Astrocyte (in vitro differentiated cells and primary cell): Measurements from ENCODE around the gene TMEM178B. TPM values are rescaled to one million over a fixed set of nuclear protein-coding genes. Genes with fewer than 3 reads are reported as not detected.

ENCODE experiments used
- DNase-seq: peaks from one replicate; pipeline ENCODE4 v3.0.0-alpha.2; 2010; ENCODE audit warnings: low read depth
- FAIRE-seq: peaks from 2 replicates; lab custom pipeline; 2011; peaks lifted over from hg19 to GRCh38; lab: Jason Lieb, UNC
- H2AFZ ChIP-seq: 2 replicates; pipeline ENCODE4 v1.6.0; 2012; ENCODE audit warnings: low read depth, low read length, inconsistent platforms
- H3K27ac ChIP-seq: 2 replicates; pipeline ENCODE4 v1.5.1; 2011; ENCODE audit warnings: low read depth, low read length, inconsistent platforms
- H3K27me3 ChIP-seq: 2 replicates; pipeline ENCODE4 v1.6.0; 2011; ENCODE audit warnings: low read length, inconsistent platforms; ENCODE audit not compliant: insufficient read depth
- H3K36me3 ChIP-seq: 2 replicates; pipeline ENCODE4 v1.5.1; 2011; ENCODE audit warnings: low read length, inconsistent platforms; ENCODE audit not compliant: insufficient read depth
- H3K4me1 ChIP-seq: 2 replicates; pipeline ENCODE4 v1.5.1; 2011; ENCODE audit warnings: low read length, inconsistent platforms; ENCODE audit not compliant: insufficient read depth
- H3K4me2 ChIP-seq: 2 replicates; pipeline ENCODE4 v1.6.0; 2012; ENCODE audit warnings: low read length, inconsistent platforms
- H3K4me3 ChIP-seq: 2 replicates; pipeline ENCODE4 v1.5.1; 2011; ENCODE audit warnings: low read depth, mild to moderate bottlenecking, low read length, inconsistent platforms; ENCODE audit not compliant: insufficient read depth
- H3K79me2 ChIP-seq: 2 replicates; pipeline ENCODE4 v1.6.0; 2012; ENCODE audit warnings: mild to moderate bottlenecking, low read length, inconsistent platforms; ENCODE audit not compliant: insufficient read depth
- H3K9ac ChIP-seq: 2 replicates; pipeline ENCODE4 v1.6.0; 2012; ENCODE audit warnings: mild to moderate bottlenecking, low read length, inconsistent platforms
- H3K9me3 ChIP-seq: 2 replicates; pipeline ENCODE4 v1.5.1; 2012; ENCODE audit warnings: low read depth, mild to moderate bottlenecking, low read length, inconsistent platforms; ENCODE audit not compliant: insufficient read depth
- H4K20me1 ChIP-seq: 2 replicates; pipeline ENCODE4 v1.6.0; 2012; ENCODE audit warnings: low read length, inconsistent platforms; ENCODE audit not compliant: insufficient read depth
- H3K27ac Mint-ChIP-seq: one replicate; pipeline ENCODE4 v1.8.0; 2021; ENCODE audit warnings: mild to moderate bottlenecking, mixed read lengths; ENCODE audit not compliant: unreplicated experiment
- H3K27me3 Mint-ChIP-seq: one replicate; pipeline ENCODE4 v1.8.0; 2021; ENCODE audit warnings: low read depth, mixed read lengths; ENCODE audit not compliant: unreplicated experiment
- H3K36me3 Mint-ChIP-seq: one replicate; pipeline ENCODE4 v1.8.0; 2021; ENCODE audit warnings: low read depth, mixed read lengths; ENCODE audit not compliant: unreplicated experiment
- H3K4me1 Mint-ChIP-seq: one replicate; pipeline ENCODE4 v1.8.0; 2021; ENCODE audit warnings: low read depth, mixed read lengths; ENCODE audit not compliant: unreplicated experiment
- H3K4me3 Mint-ChIP-seq: one replicate; pipeline ENCODE4 v1.8.0; 2021; ENCODE audit warnings: mild to moderate bottlenecking, moderate library complexity, mixed read lengths; ENCODE audit not compliant: unreplicated experiment
- H3K9me3 Mint-ChIP-seq: one replicate; pipeline ENCODE4 v1.8.0; 2021; ENCODE audit warnings: mild to moderate bottlenecking, mixed read lengths; ENCODE audit not compliant: unreplicated experiment
- EZH2 ChIP-seq: IDR thresholded peaks from 2 replicates; pipeline ENCODE4 v1.6.1; 2012; ENCODE audit warnings: mild to moderate bottlenecking, low read length, inconsistent platforms; ENCODE audit not compliant: insufficient read depth
- total RNA-seq: library from RNA; stranded (reverse); gene quantifications from 2 replicates; pipeline ENCODE4 v1.2.1, GENCODE V29; 2021
- TF ChIP-seq, protein P1 (sequence below): IDR thresholded peaks from 2 replicates; pipeline ENCODE4 v1.5.1; 2011; ENCODE audit warnings: low read depth, mild to moderate bottlenecking, inconsistent platforms, low read length, moderate library complexity; ENCODE audit not compliant: insufficient read depth

The TMEM178B gene
- total RNA-seq, 1 donor from 2014 or later, result 3.9 TPM

DNA sequence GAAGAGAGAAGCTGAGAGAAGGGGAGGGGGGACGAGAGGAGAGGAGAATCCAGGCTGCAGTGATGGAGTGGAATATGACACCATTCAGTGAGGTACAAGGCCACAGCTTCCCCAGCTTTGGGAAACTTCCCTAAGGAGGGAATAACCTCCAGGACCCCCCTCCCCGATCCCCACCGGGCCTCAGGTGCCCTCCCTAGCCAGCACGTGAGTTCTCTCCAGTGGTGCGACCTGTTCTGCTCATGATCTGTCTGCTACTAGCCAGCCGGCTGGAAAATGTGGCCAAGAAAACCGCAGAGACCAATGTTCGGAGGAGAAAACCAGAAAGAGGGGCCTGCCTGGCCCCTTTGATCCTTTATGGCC lies 437.4 kb downstream of the TMEM178B start:
- H3K9ac ChIP-seq, result no peak overlapping the region
- H3K4me2 ChIP-seq, result peak overlapping the region; percentile 48
- H3K4me1 Mint-ChIP-seq, result no peaks in the 10 kb centered on the region
- H3K4me3 ChIP-seq, result no peak overlapping the region
- H3K4me1 ChIP-seq, result no peaks in the 10 kb centered on the region
- no peak for FAIRE-seq
- no peaks in the 10 kb centered on the region for H3K9me3 ChIP-seq
- no peak overlapping the region for H2AFZ ChIP-seq
- no peak for TF ChIP-seq EZH2
- TF ChIP-seq, protein P1, sequence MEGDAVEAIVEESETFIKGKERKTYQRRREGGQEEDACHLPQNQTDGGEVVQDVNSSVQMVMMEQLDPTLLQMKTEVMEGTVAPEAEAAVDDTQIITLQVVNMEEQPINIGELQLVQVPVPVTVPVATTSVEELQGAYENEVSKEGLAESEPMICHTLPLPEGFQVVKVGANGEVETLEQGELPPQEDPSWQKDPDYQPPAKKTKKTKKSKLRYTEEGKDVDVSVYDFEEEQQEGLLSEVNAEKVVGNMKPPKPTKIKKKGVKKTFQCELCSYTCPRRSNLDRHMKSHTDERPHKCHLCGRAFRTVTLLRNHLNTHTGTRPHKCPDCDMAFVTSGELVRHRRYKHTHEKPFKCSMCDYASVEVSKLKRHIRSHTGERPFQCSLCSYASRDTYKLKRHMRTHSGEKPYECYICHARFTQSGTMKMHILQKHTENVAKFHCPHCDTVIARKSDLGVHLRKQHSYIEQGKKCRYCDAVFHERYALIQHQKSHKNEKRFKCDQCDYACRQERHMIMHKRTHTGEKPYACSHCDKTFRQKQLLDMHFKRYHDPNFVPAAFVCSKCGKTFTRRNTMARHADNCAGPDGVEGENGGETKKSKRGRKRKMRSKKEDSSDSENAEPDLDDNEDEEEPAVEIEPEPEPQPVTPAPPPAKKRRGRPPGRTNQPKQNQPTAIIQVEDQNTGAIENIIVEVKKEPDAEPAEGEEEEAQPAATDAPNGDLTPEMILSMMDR, result no peak
- H3K36me3 Mint-ChIP-seq, result no peaks in the 10 kb centered on the region
- H3K27ac Mint-ChIP-seq, result no peak overlapping the region
- no peak overlapping the region for H3K4me3 Mint-ChIP-seq
- DNase-seq, result no peak
- no peak overlapping the region for H3K27ac ChIP-seq
- H4K20me1 ChIP-seq, result no peaks in the 10 kb centered on the region
- peaks cover 29% of the 10 kb centered on the region for H3K27me3 Mint-ChIP-seq
- H3K9me3 Mint-ChIP-seq, result peaks cover 3% of the 10 kb centered on the region
- no peaks in the 10 kb centered on the region for H3K79me2 ChIP-seq
- H3K36me3 ChIP-seq, result no peaks in the 10 kb centered on the region
- H3K27me3 ChIP-seq, result peaks cover 12% of the 10 kb centered on the region

DNA sequence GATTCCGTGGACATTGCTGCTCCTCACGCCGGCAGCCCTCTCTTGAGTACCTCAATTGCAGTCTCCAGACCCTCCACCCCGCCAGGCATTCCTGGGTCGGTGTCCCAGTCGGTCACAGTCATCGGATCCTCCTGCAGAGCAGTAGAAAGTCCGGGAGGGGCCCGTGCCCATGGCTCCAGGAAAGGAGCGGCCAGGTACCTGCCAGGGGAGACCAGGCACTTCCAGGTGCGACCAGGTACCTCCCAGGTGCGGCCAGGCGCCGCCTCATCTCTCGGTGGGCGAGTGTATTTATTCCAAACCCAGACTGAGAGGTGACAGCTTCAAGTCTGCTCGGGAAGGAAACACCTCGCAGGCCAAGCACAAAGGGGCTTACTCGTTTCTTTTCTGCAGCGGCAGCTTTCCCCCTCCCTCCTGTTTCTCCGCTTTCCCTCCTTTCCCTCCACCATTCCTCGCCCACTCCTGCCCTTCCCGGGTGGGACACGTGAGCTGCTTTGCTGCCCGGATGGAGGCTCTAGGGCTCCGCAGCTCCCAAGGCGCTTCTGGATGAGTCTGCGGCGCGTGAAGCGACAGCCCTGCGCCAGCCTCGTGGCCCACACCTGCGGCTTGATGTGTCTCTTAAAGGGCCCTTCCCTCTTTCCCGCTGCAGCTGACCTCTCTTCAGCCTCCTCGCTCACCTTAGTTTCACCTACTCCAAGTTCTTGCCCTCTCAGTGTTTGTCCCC lies 438.0 kb downstream of the TMEM178B start:
- H3K9me3 Mint-ChIP-seq, result peaks cover 3% of the 10 kb centered on the region
- H3K79me2 ChIP-seq, result no peaks in the 10 kb centered on the region
- H3K27me3 Mint-ChIP-seq, result peaks cover 29% of the 10 kb centered on the region
- DNase-seq (no peak), FAIRE-seq (no peak)
- no peak overlapping the region for H3K27ac ChIP-seq
- no peaks in the 10 kb centered on the region for H3K4me1 Mint-ChIP-seq
- no peaks in the 10 kb centered on the region for H3K36me3 ChIP-seq
- H3K9ac ChIP-seq, result no peak overlapping the region
- no peak overlapping the region for H3K4me3 Mint-ChIP-seq
- H3K9me3 ChIP-seq, result no peaks in the 10 kb centered on the region
- H2AFZ ChIP-seq, result peak overlapping the region; percentile 26
- H3K4me2 ChIP-seq, result peak overlapping the region; percentile 48
- H3K27ac Mint-ChIP-seq, result no peak overlapping the region
- TF ChIP-seq EZH2, result no peak
- TF ChIP-seq, protein P1, result no peak
- H3K27me3 ChIP-seq, result peaks cover 12% of the 10 kb centered on the region
- H3K36me3 Mint-ChIP-seq, result no peaks in the 10 kb centered on the region
- no peaks in the 10 kb centered on the region for H3K4me1 ChIP-seq
- no peak overlapping the region for H3K4me3 ChIP-seq
- H4K20me1 ChIP-seq, result no peaks in the 10 kb centered on the region

DNA sequence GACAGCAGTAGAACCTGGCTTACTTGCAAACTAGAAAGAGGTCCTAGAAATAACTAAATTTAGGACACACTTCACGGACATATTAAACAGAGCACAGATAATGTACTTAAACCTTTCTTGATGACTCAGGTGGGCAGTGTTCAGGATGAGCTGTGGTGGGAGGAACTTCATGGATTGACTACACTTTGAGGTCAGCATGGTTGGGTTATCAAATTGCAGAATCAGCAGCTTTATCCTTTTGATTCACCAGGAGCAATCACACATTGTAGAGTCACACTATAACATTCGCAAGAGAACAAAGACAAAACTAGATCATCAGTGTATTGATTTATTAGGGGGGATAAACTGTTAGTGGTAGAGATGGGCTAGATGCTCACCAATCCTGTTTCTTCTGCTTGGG lies 438.7 kb downstream of the TMEM178B start:
- TF ChIP-seq EZH2, result no peak
- TF ChIP-seq, protein P1, result no peak
- Mint-ChIP-seq H3K4me1 (no peaks in the 10 kb centered on the region), H3K36me3 (no peaks in the 10 kb centered on the region), H3K27ac (no peak overlapping the region), H3K9me3 (peaks cover 3% of the 10 kb centered on the region), H3K27me3 (peaks cover 29% of the 10 kb centered on the region), H3K4me3 (no peak overlapping the region)
- DNase-seq, result no peak
- Histone ChIP-seq H3K79me2 (no peaks in the 10 kb centered on the region), H3K27ac (no peak overlapping the region), H4K20me1 (no peaks in the 10 kb centered on the region), H3K27me3 (peaks cover 12% of the 10 kb centered on the region), H3K4me2 (no peak overlapping the region), H3K9me3 (no peaks in the 10 kb centered on the region), H3K4me1 (no peaks in the 10 kb centered on the region), H3K4me3 (no peak overlapping the region), H3K9ac (no peak overlapping the region), H2AFZ (no peak overlapping the region), H3K36me3 (no peaks in the 10 kb centered on the region)
- no peak for FAIRE-seq
